HG03432 (cell line): ENCODE data around the gene FUCA2.
"Not testable (repeated sequence)": the region's sequence is repeated elsewhere in the genome, so short reads cannot be mapped to it uniquely, and the experiment has no call there.

Source experiments
- ATAC-seq: cut with Tn5 transposase; IDR thresholded peaks from one replicate; pipeline ENCODE4 v1.9.1; 2021; ENCODE audit warnings: mild to moderate bottlenecking, moderate library complexity; ENCODE audit not compliant: unreplicated experiment

Gene FUCA2

GRCh38 chr6:143449082-143449713 is 62.3 kb downstream of the FUCA2 start:
- ATAC-seq, result no peak

GRCh38 chr6:143447865-143448264 is 63.7 kb downstream of the FUCA2 start:
- ATAC-seq, result not testable (repeated sequence)
